Measurements from ENCODE around the gene CDYL.

DNA sequence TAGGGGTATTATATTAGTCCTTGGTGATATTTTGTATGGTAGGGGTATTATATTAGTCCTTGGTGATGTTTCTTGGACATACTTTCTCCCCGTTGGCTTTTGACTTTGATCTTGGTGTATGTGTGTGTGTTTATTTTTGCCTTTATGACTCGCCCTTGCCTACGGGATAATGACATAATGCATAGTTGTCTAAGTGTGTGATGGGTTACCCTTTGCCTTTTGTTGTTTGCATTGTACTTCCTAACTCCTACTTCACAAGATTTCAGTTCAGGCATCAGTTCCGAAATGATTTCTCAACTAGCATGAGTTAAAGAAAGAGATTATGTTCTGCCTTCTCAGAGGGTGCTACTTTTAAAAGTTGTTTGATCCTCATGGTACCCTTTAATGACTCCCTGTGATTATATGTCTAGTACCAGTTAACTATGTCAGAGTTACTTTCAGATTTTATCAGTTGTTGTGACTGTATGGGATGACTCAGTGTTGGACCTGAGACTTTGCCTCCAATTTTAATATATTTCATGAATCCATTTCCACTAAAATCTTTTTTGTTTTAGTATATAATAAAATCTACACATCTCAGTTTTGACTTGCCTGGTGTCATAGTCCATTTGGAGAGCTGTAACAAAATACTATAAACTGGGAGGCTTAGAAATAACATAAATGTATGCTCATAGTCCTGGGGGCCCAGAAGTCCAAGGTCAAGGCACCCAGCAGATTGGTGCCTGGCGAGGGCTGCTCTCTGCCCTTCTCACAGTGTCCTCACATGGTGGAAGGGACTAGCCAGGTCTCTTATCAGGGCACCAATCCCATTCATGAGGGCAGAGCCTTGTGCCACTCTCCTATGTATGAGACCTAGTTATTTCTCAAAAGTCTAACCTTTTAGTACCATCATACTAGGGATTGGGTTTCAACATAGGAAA lies 34.1 kb downstream of the CDYL start:
- TF ChIP-seq, protein P1, sequence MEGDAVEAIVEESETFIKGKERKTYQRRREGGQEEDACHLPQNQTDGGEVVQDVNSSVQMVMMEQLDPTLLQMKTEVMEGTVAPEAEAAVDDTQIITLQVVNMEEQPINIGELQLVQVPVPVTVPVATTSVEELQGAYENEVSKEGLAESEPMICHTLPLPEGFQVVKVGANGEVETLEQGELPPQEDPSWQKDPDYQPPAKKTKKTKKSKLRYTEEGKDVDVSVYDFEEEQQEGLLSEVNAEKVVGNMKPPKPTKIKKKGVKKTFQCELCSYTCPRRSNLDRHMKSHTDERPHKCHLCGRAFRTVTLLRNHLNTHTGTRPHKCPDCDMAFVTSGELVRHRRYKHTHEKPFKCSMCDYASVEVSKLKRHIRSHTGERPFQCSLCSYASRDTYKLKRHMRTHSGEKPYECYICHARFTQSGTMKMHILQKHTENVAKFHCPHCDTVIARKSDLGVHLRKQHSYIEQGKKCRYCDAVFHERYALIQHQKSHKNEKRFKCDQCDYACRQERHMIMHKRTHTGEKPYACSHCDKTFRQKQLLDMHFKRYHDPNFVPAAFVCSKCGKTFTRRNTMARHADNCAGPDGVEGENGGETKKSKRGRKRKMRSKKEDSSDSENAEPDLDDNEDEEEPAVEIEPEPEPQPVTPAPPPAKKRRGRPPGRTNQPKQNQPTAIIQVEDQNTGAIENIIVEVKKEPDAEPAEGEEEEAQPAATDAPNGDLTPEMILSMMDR (IDR thresholded peaks at IDR 0.05): no peak
- TF ChIP-seq POLR2A (IDR thresholded peaks at IDR 0.05): no peak

Measured in heart left ventricle (tissue), 13 donors.